HepG2 (cell line): ENCODE data around the gene SPART. TPM values are rescaled to one million over a fixed set of nuclear protein-coding genes. Genes with fewer than 3 reads are reported as not detected.

Source experiments
- ATF3 ChIP-seq: sonication (generic); formaldehyde crosslinking; IDR thresholded peaks from 2 replicates; pipeline ENCODE4 v1.4.0; 2020; ENCODE audit warnings: missing genetic modification reagents
- CEBPG ChIP-seq: IDR thresholded peaks from 2 replicates; pipeline ENCODE4 v1.6.1; 2016
- KAT7 ChIP-seq: IDR thresholded peaks from 2 replicates; pipeline ENCODE4 v1.6.1; 2018; ENCODE audit warnings: borderline replicate concordance, missing compliant biosample characterization
- MED1 ChIP-seq: sonication (generic); formaldehyde crosslinking; IDR thresholded peaks from 2 replicates; pipeline ENCODE4 v1.4.0; 2020; ENCODE audit warnings: missing genetic modification reagents
- NFKB2 ChIP-seq: sonication (generic); formaldehyde crosslinking; IDR thresholded peaks from 2 replicates; pipeline ENCODE4 v1.4.0; 2020; ENCODE audit warnings: missing genetic modification reagents, borderline replicate concordance
- RBAK ChIP-seq: sonication (generic); formaldehyde crosslinking; IDR thresholded peaks from 2 replicates; pipeline ENCODE4 v1.5.1; 2020; ENCODE audit warnings: mild to moderate bottlenecking, missing genetic modification reagents
- SMYD3 ChIP-seq: sonication (generic); formaldehyde crosslinking; IDR thresholded peaks from 2 replicates; pipeline ENCODE4 v1.8.1; 2023; ENCODE audit warnings: mild to moderate bottlenecking, missing genetic modification reagents
- SP140L ChIP-seq: sonication (generic); formaldehyde crosslinking; IDR thresholded peaks from 2 replicates; pipeline ENCODE4 v1.4.0; 2020; ENCODE audit warnings: missing genetic modification reagents, borderline replicate concordance
- ZBTB43 ChIP-seq: sonication (generic); formaldehyde crosslinking; conservative IDR thresholded peaks from 2 replicates; pipeline ENCODE4 v1.4.0; 2020; ENCODE audit warnings: missing genetic modification reagents
- ZBTB7B ChIP-seq: sonication (generic); formaldehyde crosslinking; IDR thresholded peaks from 2 replicates; pipeline ENCODE4 v1.4.0; 2020; ENCODE audit warnings: missing genetic modification reagents
- ZFP41 ChIP-seq: sonication (generic); formaldehyde crosslinking; IDR thresholded peaks from 2 replicates; pipeline ENCODE4 v1.4.0; 2020; ENCODE audit warnings: mild to moderate bottlenecking, missing genetic modification reagents, borderline replicate concordance
- ZNF367 ChIP-seq: sonication (generic); formaldehyde crosslinking; IDR thresholded peaks from 2 replicates; pipeline ENCODE4 v1.4.0; 2020; ENCODE audit warnings: missing genetic modification reagents, borderline replicate concordance
- ZNF460 ChIP-seq: sonication (generic); formaldehyde crosslinking; IDR thresholded peaks from 2 replicates; pipeline ENCODE4 v1.5.1; 2020; ENCODE audit warnings: missing genetic modification reagents, mild to moderate bottlenecking, borderline replicate concordance
- ZNF674 ChIP-seq: sonication (generic); formaldehyde crosslinking; IDR thresholded peaks from 2 replicates; pipeline ENCODE4 v1.5.0; 2020; ENCODE audit warnings: low read depth, mild to moderate bottlenecking, missing genetic modification reagents
- ZNF773 ChIP-seq: sonication (generic); formaldehyde crosslinking; IDR thresholded peaks from 2 replicates; pipeline ENCODE4 v1.4.0; 2020; ENCODE audit warnings: missing genetic modification reagents, borderline replicate concordance
- ZNF788 ChIP-seq: sonication (generic); formaldehyde crosslinking; IDR thresholded peaks from 2 replicates; pipeline ENCODE4 v1.5.0; 2020; ENCODE audit warnings: mild to moderate bottlenecking, missing genetic modification reagents, borderline replicate concordance
- ZSCAN12 ChIP-seq: sonication (generic); formaldehyde crosslinking; IDR thresholded peaks from 2 replicates; pipeline ENCODE4 v1.9.0; 2021; ENCODE audit warnings: mild to moderate bottlenecking, missing genetic modification reagents
- ZSCAN20 ChIP-seq: sonication (generic); formaldehyde crosslinking; IDR thresholded peaks from 2 replicates; pipeline ENCODE4 v1.4.0; 2020; ENCODE audit warnings: missing genetic modification reagents, mild to moderate bottlenecking, borderline replicate concordance
- ZSCAN25 ChIP-seq: sonication (generic); formaldehyde crosslinking; IDR thresholded peaks from 2 replicates; pipeline ENCODE4 v1.8.0; 2022; ENCODE audit warnings: mild to moderate bottlenecking, missing genetic modification reagents
- polyA plus RNA-seq, 8 experiments: library from polyadenylated mRNA; depleted of rRNA in 3 of 8; stranded (reverse) in 7 of 8; unstranded in 1 of 8; fragments of >200 nt; fragmentation: Illumina TruSeq in 4 of 8; extraction: Trizol in 4 of 8; gene quantifications; 2 replicates each; pipeline versions ENCODE4 v1.2.1 to v1.2.3, GENCODE V29; 2011 to 2016; ENCODE audit warnings: low read depth in 4 of 8, missing spikeins in 1 of 8, mixed read lengths in 1 of 8; ENCODE audit not compliant: insufficient read depth in 1 of 8
- total RNA-seq, 5 experiments: library from RNA; depleted of rRNA; stranded (reverse); fragments of >200 nt; fragmentation: Illumina TruSeq; extraction: Trizol; gene quantifications; 2 replicates each; pipeline ENCODE4 v1.2.3, GENCODE V29; 2016; ENCODE audit warnings: low read depth in 1 of 5
- TF ChIP-seq, protein P1 (sequence below): sonication (generic); formaldehyde crosslinking; IDR thresholded peaks from 2 replicates; pipeline ENCODE4 v1.4.0; 2020; ENCODE audit warnings: missing genetic modification reagents
- TF ChIP-seq, protein P2 (sequence below): sonication (generic); formaldehyde crosslinking; IDR thresholded peaks from 2 replicates; pipeline ENCODE4 v1.4.0; 2020; ENCODE audit warnings: missing genetic modification reagents, low read depth, mild to moderate bottlenecking, borderline replicate concordance
- TF ChIP-seq, protein P3 (sequence below): sonication (generic); formaldehyde crosslinking; IDR thresholded peaks from 2 replicates; pipeline ENCODE4 v1.5.0; 2020; ENCODE audit warnings: mild to moderate bottlenecking, missing genetic modification reagents

Gene SPART
- total and polyA plus RNA-seq, 2 of the 13 experiments (the other 11 are each of a cell fraction or from before 2014, with no cell fraction given) = 8.9 to 28.8 TPM

GRCh38 chr13:36346222-36347083, at the start of gene SPART (continued):
- TF ChIP-seq, protein P1, sequence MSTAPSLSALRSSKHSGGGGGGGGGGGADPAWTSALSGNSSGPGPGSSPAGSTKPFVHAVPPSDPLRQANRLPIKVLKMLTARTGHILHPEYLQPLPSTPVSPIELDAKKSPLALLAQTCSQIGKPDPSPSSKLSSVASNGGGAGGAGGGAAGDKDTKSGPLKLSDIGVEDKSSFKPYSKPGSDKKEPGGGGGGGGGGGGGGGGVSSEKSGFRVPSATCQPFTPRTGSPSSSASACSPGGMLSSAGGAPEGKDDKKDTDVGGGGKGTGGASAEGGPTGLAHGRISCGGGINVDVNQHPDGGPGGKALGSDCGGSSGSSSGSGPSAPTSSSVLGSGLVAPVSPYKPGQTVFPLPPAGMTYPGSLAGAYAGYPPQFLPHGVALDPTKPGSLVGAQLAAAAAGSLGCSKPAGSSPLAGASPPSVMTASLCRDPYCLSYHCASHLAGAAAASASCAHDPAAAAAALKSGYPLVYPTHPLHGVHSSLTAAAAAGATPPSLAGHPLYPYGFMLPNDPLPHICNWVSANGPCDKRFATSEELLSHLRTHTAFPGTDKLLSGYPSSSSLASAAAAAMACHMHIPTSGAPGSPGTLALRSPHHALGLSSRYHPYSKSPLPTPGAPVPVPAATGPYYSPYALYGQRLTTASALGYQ (CRISPR knock-in tag) = no peak
- TF ChIP-seq, protein P2, sequence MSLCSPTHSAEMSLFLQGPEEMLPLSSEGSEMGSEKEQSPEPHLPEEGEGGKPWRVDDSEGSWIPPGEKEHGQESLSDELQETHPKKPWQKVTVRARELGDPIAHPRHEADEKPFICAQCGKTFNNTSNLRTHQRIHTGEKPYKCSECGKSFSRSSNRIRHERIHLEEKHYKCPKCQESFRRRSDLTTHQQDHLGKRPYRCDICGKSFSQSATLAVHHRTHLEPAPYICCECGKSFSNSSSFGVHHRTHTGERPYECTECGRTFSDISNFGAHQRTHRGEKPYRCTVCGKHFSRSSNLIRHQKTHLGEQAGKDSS (CRISPR knock-in tag) = no peak
- TF ChIP-seq MED1 = 0 out of 2 replicates have a peak, but pooled peaks have one; percentile 22
- TF ChIP-seq ZNF460 (CRISPR knock-in tag) = no peak
- no peak for TF ChIP-seq ZNF674 (CRISPR knock-in tag)
- no peak for TF ChIP-seq SP140L (CRISPR knock-in tag)
- no peak for TF ChIP-seq ZFP41 (CRISPR knock-in tag)
- no peak for TF ChIP-seq ZBTB43 (CRISPR knock-in tag)
- no peak for TF ChIP-seq ATF3 (CRISPR knock-in tag)
- TF ChIP-seq, protein P3, sequence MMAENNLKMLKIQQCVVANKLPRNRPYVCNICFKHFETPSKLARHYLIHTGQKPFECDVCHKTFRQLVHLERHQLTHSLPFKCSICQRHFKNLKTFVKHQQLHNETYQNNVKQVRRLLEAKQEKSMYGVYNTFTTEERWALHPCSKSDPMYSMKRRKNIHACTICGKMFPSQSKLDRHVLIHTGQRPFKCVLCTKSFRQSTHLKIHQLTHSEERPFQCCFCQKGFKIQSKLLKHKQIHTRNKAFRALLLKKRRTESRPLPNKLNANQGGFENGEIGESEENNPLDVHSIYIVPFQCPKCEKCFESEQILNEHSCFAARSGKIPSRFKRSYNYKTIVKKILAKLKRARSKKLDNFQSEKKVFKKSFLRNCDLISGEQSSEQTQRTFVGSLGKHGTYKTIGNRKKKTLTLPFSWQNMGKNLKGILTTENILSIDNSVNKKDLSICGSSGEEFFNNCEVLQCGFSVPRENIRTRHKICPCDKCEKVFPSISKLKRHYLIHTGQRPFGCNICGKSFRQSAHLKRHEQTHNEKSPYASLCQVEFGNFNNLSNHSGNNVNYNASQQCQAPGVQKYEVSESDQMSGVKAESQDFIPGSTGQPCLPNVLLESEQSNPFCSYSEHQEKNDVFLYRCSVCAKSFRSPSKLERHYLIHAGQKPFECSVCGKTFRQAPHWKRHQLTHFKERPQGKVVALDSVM (CRISPR knock-in tag) = no peak
- TF ChIP-seq ZNF367 = no peak
- peak; percentile 27; the same call in 1 of the 2 replicates for TF ChIP-seq ZNF788 (CRISPR knock-in tag)
- no peak for TF ChIP-seq ZSCAN25
- TF ChIP-seq CEBPG (CRISPR knock-in tag) = no peak
- TF ChIP-seq ZSCAN20 (CRISPR knock-in tag) = no peak
- TF ChIP-seq KAT7 = no peak
- no peak for TF ChIP-seq ZSCAN12
- peak; percentile 7; the same call in 1 of the 2 replicates for TF ChIP-seq ZNF773 (CRISPR knock-in tag)
- TF ChIP-seq RBAK = no peak
- TF ChIP-seq ZBTB7B (CRISPR knock-in tag) = peak; percentile 29; the same call in 1 of the 2 replicates
- TF ChIP-seq SMYD3 (CRISPR knock-in tag) = no peak
- TF ChIP-seq NFKB2 (CRISPR knock-in tag) = no peak
